Lower leg skin (tissue), 3 donors: Measurements from ENCODE around the gene CDC14A.

Experiments used
- CTCF ChIP-seq, 3 donors: fragments of 450-650 bp; IDR thresholded peaks; one replicate each; pipeline ENCODE4 v1.5.1; 2016; ENCODE audit warnings: antibody characterized with exemption in 3 of 3, mild to moderate bottlenecking in 3 of 3, moderate library complexity in 2 of 3
- POLR2A ChIP-seq, 2 donors: fragments of 450-650 bp; IDR thresholded peaks; one replicate each; pipeline ENCODE4 v1.6.1; 2016 to 2017; ENCODE audit warnings: antibody characterized with exemption in 2 of 2, mild to moderate bottlenecking in 1 of 2, moderate library complexity in 1 of 2

- TF ChIP-seq CTCF (IDR thresholded peaks at IDR 0.05) (no peak), POLR2A (IDR thresholded peaks at IDR 0.05) (no peak)
Observed at GRCh38 chr1:100538913-100539835, 186.9 kb downstream of the CDC14A start.
